GM18520 (cell line): ENCODE measurements around the gene ULBP3.
"Not testable (repeated sequence)": the region's sequence is repeated elsewhere in the genome, so short reads cannot be mapped to it uniquely, and the experiment has no call there.

Source experiments
- ATAC-seq: cut with Tn5 transposase; IDR thresholded peaks from one replicate; pipeline ENCODE4 v1.9.1; 2021; ENCODE audit not compliant: unreplicated experiment

ULBP3 gene

GRCh38 chr6:150076196-150076893 is 7.4 kb upstream of the ULBP3 start:
- ATAC-seq: no peak

- no peak for ATAC-seq
Observed at GRCh38 chr6:150075034-150075421, 6.1 kb upstream of the ULBP3 start.

- not testable (repeated sequence) for ATAC-seq
Observed at GRCh38 chr6:150074396-150075033, 5.6 kb upstream of the ULBP3 start.

GRCh38 chr6:150072201-150072600 is 3.3 kb upstream of the ULBP3 start:
- no peak for ATAC-seq

- no peak for ATAC-seq
Observed at GRCh38 chr6:150070236-150070818, 1.4 kb upstream of the ULBP3 start.

- ATAC-seq: no peak
Observed at GRCh38 chr6:150069706-150070105, 785 bp upstream of the ULBP3 start.

- ATAC-seq: no peak
Observed at GRCh38 chr6:150068151-150068550, 770 bp downstream of the ULBP3 start.

GRCh38 chr6:150065083-150065482 is 3.8 kb downstream of the ULBP3 start:
- ATAC-seq: no peak

- no peak for ATAC-seq
Observed at GRCh38 chr6:150063640-150064039, 5.3 kb downstream of the ULBP3 start.

GRCh38 chr6:150059973-150060372 is 8.9 kb downstream of the ULBP3 start:
- not testable (repeated sequence) for ATAC-seq

- no peak for ATAC-seq
Observed at GRCh38 chr6:150058986-150059385, 9.9 kb downstream of the ULBP3 start.

GRCh38 chr6:150058231-150058792 is 10.6 kb downstream of the ULBP3 start:
- ATAC-seq: no peak

GRCh38 chr6:150057501-150057951 is 11.4 kb downstream of the ULBP3 start:
- ATAC-seq: no peak

GRCh38 chr6:150056916-150057315 is 12.0 kb downstream of the ULBP3 start:
- no peak for ATAC-seq

- no peak for ATAC-seq
Observed at GRCh38 chr6:150056156-150056555, 12.8 kb downstream of the ULBP3 start.

GRCh38 chr6:150055131-150055530 is 13.8 kb downstream of the ULBP3 start:
- ATAC-seq: no peak

GRCh38 chr6:150053450-150053849 is 15.5 kb downstream of the ULBP3 start:
- no peak for ATAC-seq

- ATAC-seq: no peak
Observed at GRCh38 chr6:150050846-150051245, 18.1 kb downstream of the ULBP3 start.

- no peak for ATAC-seq
Observed at GRCh38 chr6:150048099-150048498, 20.8 kb downstream of the ULBP3 start.

- ATAC-seq: no peak
Observed at GRCh38 chr6:150046943-150047342, 22.0 kb downstream of the ULBP3 start.

- ATAC-seq: no peak
Observed at GRCh38 chr6:150044621-150045145, 24.2 kb downstream of the ULBP3 start.
